ENCODE data around the gene HMOX1.

HMOX1 gene

DNA sequence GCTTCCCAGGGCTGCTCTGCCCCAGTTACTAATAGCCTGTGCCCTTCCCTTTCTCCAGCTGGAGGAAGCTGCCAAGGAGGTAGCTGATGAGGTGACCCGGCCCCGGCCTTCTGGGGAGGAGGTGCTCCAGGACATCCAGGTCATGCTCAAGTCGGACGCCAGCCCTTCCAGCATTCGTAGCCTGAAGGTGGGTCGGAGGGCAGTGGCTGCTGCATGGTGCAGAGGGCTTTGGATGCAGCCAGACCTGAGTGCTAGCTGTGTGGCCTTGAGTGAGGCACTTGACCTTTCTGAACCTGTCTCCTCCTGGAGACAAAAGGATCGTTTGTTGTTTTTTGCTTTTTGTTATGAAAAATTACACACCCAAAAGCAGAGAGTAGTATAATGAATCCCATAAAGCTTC lies 22.5 kb downstream of the HMOX1 start:
- peaks cover 19% of the 10 kb centered on the region for H3K4me1 Mint-ChIP-seq
- peaks cover 27% of the 10 kb centered on the region for H3K36me3 Mint-ChIP-seq
- no peaks in the 10 kb centered on the region for H3K9me3 Mint-ChIP-seq
- no peaks in the 10 kb centered on the region for H3K27me3 Mint-ChIP-seq
- no peak overlapping the region for H3K4me3 Mint-ChIP-seq
- no peak overlapping the region for H3K27ac Mint-ChIP-seq

- Mint-ChIP-seq H3K27me3 (no peaks in the 10 kb centered on the region), H3K27ac (no peak overlapping the region), H3K4me1 (peaks cover 19% of the 10 kb centered on the region), H3K9me3 (no peaks in the 10 kb centered on the region), H3K36me3 (peaks cover 27% of the 10 kb centered on the region), H3K4me3 (no peak overlapping the region)
These were observed 23.3 kb downstream of the HMOX1 start for GRCh38 chr22:35404176-35404575.

DNA sequence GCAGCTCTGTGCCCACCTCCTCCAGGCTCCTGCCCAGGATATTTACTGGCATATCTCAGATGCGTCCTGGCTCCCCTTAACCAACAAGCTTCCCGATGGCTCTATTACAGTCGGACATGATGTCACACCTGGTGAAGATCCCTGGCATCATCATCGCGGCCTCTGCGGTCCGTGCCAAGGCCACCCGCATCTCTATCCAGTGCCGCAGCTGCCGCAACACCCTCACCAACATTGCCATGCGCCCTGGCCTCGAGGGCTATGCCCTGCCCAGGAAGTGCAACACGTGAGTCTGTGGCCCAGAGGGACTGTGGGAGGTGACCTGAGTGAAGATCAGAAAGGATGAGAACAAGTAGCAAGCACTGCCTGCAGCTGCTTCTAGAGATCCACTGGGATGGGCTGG lies 25.5 kb downstream of the HMOX1 start:
- no peak overlapping the region for H3K27ac Mint-ChIP-seq
- peaks cover 32% of the 10 kb centered on the region for H3K36me3 Mint-ChIP-seq
- H3K4me1 Mint-ChIP-seq = peaks cover 9% of the 10 kb centered on the region
- H3K9me3 Mint-ChIP-seq = no peaks in the 10 kb centered on the region
- H3K27me3 Mint-ChIP-seq = no peaks in the 10 kb centered on the region
- no peak overlapping the region for H3K4me3 Mint-ChIP-seq

DNA sequence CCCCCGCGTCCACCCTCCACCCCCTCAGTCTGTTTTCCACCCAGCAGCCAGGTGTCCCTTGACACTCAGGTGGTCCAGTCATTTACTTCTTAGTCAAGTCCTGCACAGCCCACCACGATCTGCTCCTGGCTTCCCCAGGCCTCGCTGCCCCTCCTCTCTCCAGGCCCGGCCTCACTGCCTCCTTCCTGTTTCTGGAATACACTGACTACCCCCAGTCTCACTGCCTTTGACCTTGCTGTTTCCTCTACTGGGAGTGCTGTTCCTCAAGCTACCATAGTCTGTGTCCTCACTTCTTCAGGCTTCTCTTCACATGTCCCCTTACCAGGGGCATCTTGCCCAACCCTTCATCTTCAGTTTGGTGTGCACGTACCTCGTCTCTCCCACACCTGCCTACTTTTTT lies 26.5 kb downstream of the HMOX1 start:
- Mint-ChIP-seq H3K4me3 (no peak overlapping the region), H3K27ac (peak overlapping the region; percentile 37), H3K27me3 (no peaks in the 10 kb centered on the region), H3K9me3 (no peaks in the 10 kb centered on the region), H3K4me1 (peaks cover 10% of the 10 kb centered on the region), H3K36me3 (peaks cover 35% of the 10 kb centered on the region)

DNA sequence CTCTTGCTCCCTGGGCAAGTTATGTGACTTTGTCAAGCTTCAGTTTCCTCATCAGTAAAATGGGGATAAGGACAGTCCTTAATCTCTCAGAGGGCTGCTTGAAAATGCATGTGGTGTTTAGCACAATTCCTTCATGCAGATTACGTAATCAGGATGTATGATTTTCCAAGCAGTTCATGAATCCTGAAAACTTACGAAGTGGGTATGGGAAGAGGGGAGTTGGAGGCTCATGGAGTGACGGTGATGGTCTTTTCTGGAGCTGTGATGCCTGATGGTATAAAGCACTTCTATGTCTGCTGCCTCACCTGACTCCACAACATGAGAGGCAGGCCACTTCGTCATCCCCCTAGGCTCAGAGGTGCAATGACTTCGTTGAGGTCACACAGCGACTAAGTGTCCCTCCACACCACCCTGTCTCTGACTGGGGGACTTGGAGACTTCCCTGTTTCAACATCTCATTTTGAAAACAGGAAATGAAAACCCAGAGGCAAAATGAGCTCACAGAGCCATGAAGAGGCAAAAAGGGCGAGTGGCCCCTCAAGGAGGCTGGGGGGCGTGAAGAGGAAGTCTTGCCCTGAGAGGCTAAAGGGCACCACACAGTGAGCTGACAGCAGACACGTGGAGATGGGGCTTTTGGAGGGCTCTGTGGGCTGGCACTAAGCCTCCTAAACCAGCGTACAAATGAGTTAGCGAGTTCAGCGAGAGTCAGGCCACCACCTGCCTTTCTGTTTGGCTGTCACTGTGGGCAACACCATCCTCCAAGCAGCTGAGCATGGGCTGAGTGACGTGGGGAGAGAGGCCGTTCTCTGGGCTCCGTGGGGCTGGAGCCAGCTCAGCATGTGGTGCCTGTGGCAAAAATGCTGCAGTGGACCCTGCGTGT lies 29.1 kb downstream of the HMOX1 start:
- no peak overlapping the region for H3K27ac Mint-ChIP-seq
- peaks cover 36% of the 10 kb centered on the region for H3K36me3 Mint-ChIP-seq
- H3K27me3 Mint-ChIP-seq = no peaks in the 10 kb centered on the region
- H3K9me3 Mint-ChIP-seq = no peaks in the 10 kb centered on the region
- peaks cover 10% of the 10 kb centered on the region for H3K4me1 Mint-ChIP-seq
- H3K4me3 Mint-ChIP-seq = no peak overlapping the region

- H3K4me1 Mint-ChIP-seq = peaks cover 10% of the 10 kb centered on the region
- no peak overlapping the region for H3K27ac Mint-ChIP-seq
- no peak overlapping the region for H3K4me3 Mint-ChIP-seq
- H3K36me3 Mint-ChIP-seq = peaks cover 37% of the 10 kb centered on the region
- H3K9me3 Mint-ChIP-seq = no peaks in the 10 kb centered on the region
- no peaks in the 10 kb centered on the region for H3K27me3 Mint-ChIP-seq
These were observed 29.8 kb downstream of the HMOX1 start for GRCh38 chr22:35410663-35411034.

DNA sequence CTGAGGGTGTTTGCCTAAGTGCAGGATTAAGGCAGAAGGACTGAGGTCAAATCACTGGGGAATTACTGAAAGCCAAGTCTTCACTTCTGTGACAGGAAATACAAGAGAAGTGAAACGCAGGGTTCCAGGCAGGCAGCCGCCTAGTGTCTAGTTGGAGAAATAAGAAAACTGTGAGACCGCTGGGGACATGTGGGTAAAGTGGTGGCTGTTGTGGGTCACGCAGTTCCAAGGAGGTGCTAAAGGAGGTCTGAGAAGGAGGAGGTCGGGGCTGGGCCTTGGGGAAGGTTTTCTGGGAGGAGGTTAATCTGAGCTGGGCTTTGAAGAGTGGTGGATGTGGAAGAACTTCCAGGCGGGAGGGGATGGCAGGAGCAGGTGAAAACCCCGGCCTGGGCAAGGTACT lies 30.2 kb downstream of the HMOX1 start:
- Mint-ChIP-seq H3K4me3 (no peak overlapping the region), H3K36me3 (peaks cover 38% of the 10 kb centered on the region), H3K27me3 (no peaks in the 10 kb centered on the region), H3K27ac (peak overlapping the region; percentile 62), H3K4me1 (peaks cover 10% of the 10 kb centered on the region), H3K9me3 (no peaks in the 10 kb centered on the region)

DNA sequence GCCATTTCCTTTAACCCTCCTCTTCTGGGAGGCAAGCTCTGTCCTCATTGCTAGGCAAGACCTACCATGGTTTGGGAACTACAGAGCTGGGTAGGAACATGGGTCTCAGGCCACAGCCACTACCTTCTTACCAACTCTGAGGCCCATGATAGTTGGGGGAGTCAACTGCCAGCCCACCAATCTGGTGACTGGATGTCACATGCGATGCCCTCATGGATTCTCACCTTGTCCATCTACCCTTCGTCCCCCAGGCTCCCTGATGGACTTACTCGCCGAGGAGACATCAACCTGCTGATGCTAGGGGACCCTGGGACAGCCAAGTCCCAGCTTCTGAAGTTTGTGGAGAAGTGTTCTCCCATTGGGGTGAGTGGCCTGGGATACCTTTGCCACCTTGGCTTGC lies 32.7 kb downstream of the HMOX1 start:
- H3K9me3 Mint-ChIP-seq = no peaks in the 10 kb centered on the region
- H3K4me3 Mint-ChIP-seq = no peak overlapping the region
- no peaks in the 10 kb centered on the region for H3K27me3 Mint-ChIP-seq
- H3K36me3 Mint-ChIP-seq = peaks cover 27% of the 10 kb centered on the region
- H3K27ac Mint-ChIP-seq = no peak overlapping the region
- H3K4me1 Mint-ChIP-seq = peaks cover 4% of the 10 kb centered on the region

DNA sequence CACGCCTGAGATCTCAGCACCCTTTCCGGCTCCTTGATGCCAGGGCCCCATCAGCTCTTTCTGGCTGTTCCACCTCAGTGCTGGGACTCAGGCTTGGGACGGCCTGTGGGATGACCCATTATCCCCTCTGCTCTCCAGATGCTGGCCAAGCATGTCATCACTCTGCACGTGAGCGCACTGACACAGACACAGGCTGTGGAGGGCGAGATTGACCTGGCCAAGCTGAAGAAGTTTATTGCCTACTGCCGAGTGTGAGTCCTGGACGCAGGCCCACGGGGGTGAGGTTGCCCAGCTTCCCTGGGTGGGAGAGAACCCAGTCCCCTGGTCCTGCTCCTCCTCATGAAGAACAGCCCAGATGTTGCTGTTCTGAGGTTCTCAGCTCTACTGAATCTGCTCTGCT lies 36.7 kb downstream of the HMOX1 start:
- H3K36me3 Mint-ChIP-seq = peaks cover 13% of the 10 kb centered on the region
- no peak overlapping the region for H3K4me3 Mint-ChIP-seq
- no peaks in the 10 kb centered on the region for H3K27me3 Mint-ChIP-seq
- no peaks in the 10 kb centered on the region for H3K4me1 Mint-ChIP-seq
- no peaks in the 10 kb centered on the region for H3K9me3 Mint-ChIP-seq
- no peak overlapping the region for H3K27ac Mint-ChIP-seq

DNA sequence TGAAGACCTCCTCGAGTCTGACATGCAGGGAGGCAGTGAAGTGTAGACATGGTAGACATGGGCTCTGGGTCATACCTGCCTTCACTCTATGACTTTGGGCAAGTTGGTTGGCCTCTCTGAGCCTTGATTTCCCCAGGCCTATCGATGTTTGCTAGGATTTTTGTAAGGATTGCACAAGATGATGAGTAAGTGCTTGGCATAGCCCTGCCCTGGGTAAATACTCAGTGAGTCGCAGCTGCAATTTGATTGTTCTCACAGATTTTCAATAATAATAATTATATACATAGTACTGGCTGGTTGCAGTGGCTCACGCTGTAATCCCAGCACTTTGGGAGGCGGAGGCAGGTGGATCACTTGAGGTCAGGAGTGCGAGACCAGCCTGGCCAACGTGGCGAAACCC lies 37.2 kb downstream of the HMOX1 start:
- no peak overlapping the region for H3K27ac Mint-ChIP-seq
- H3K4me1 Mint-ChIP-seq = no peaks in the 10 kb centered on the region
- H3K36me3 Mint-ChIP-seq = peaks cover 13% of the 10 kb centered on the region
- no peaks in the 10 kb centered on the region for H3K27me3 Mint-ChIP-seq
- H3K4me3 Mint-ChIP-seq = no peak overlapping the region
- no peaks in the 10 kb centered on the region for H3K9me3 Mint-ChIP-seq

- H3K36me3 Mint-ChIP-seq = peaks cover 13% of the 10 kb centered on the region
- H3K27ac Mint-ChIP-seq = no peak overlapping the region
- H3K27me3 Mint-ChIP-seq = no peaks in the 10 kb centered on the region
These were observed 37.8 kb downstream of the HMOX1 start for GRCh38 chr22:35418731-35419130.

DNA sequence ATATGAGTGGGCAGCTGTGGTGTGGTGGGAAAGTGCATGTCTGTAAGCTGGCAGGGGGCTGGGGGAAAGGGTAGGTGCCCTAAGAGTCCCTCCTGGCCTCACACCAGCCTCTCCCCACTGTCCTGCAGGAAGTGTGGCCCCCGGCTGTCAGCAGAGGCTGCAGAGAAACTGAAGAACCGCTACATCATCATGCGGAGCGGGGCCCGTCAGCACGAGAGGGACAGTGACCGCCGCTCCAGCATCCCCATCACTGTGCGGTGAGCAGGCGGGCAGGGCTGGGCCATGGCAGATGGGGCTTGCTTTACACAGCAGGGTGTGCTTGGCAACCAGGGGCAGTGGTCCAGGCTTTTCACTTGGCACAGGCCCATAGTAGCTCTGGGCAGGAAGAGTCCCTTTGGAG lies 38.9 kb downstream of the HMOX1 start:
- peaks cover 1% of the 10 kb centered on the region for H3K4me1 Mint-ChIP-seq
- no peaks in the 10 kb centered on the region for H3K27me3 Mint-ChIP-seq
- peaks cover 15% of the 10 kb centered on the region for H3K36me3 Mint-ChIP-seq
- H3K4me3 Mint-ChIP-seq = no peak overlapping the region
- H3K27ac Mint-ChIP-seq = no peak overlapping the region
- H3K9me3 Mint-ChIP-seq = no peaks in the 10 kb centered on the region

More at GRCh38 chr22:35418731-35419130, 37.8 kb downstream of the HMOX1 start:
- no peak overlapping the region for H3K4me3 Mint-ChIP-seq
- no peaks in the 10 kb centered on the region for H3K9me3 Mint-ChIP-seq
- H3K4me1 Mint-ChIP-seq = no peaks in the 10 kb centered on the region

- Mint-ChIP-seq H3K27me3 (no peaks in the 10 kb centered on the region), H3K4me1 (peaks cover 3% of the 10 kb centered on the region), H3K27ac (no peak overlapping the region), H3K9me3 (no peaks in the 10 kb centered on the region), H3K36me3 (peaks cover 12% of the 10 kb centered on the region), H3K4me3 (no peak overlapping the region)
These were observed 40.2 kb downstream of the HMOX1 start for GRCh38 chr22:35421121-35421520.

GRCh38 chr22:35422145-35422544 lies 41.2 kb downstream of the HMOX1 start:
- H3K36me3 Mint-ChIP-seq = peaks cover 9% of the 10 kb centered on the region
- H3K9me3 Mint-ChIP-seq = no peaks in the 10 kb centered on the region
- H3K27ac Mint-ChIP-seq = peak overlapping the region; percentile 65
- H3K4me3 Mint-ChIP-seq = no peak overlapping the region
- peaks cover 3% of the 10 kb centered on the region for H3K4me1 Mint-ChIP-seq
- no peaks in the 10 kb centered on the region for H3K27me3 Mint-ChIP-seq

GRCh38 chr22:35422936-35423335 lies 42.0 kb downstream of the HMOX1 start:
- Mint-ChIP-seq H3K36me3 (peaks cover 9% of the 10 kb centered on the region), H3K4me1 (peaks cover 3% of the 10 kb centered on the region), H3K27me3 (no peaks in the 10 kb centered on the region), H3K27ac (peak overlapping the region; percentile 39), H3K4me3 (no peak overlapping the region), H3K9me3 (no peaks in the 10 kb centered on the region)

DNA sequence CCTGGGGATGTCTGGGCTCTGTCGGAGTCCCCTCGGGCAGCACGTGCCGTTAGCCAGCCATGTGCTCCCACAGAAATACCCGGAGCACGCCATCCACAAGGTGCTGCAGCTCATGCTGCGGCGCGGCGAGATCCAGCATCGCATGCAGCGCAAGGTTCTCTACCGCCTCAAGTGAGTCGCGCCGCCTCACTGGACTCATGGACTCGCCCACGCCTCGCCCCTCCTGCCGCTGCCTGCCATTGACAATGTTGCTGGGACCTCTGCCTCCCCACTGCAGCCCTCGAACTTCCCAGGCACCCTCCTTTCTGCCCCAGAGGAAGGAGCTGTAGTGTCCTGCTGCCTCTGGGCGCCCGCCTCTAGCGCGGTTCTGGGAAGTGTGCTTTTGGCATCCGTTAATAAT lies 43.2 kb downstream of the HMOX1 start:
- no peak overlapping the region for H3K27ac Mint-ChIP-seq
- H3K4me3 Mint-ChIP-seq = no peak overlapping the region
- peaks cover 3% of the 10 kb centered on the region for H3K4me1 Mint-ChIP-seq
- no peaks in the 10 kb centered on the region for H3K27me3 Mint-ChIP-seq
- H3K9me3 Mint-ChIP-seq = no peaks in the 10 kb centered on the region
- peaks cover 9% of the 10 kb centered on the region for H3K36me3 Mint-ChIP-seq

DNA sequence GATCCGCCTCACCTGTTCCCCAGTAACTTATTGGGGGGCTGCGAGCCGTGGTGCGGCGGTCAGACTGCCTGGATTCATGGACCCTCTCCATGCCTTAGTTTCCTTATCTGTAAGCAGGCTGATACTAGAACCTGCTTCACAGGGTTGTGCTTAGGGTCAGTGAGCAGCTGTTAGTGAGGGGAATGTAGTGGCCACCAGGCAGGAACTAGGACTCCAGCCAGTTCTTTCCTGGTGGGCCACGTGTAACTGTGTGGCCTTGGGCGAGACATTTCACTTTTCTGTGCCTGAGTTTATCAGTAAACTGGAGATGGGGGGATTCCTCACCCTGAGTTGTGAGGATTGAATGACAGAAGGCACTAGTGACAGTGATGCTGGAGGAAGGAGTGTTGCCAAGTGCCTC lies 43.9 kb downstream of the HMOX1 start:
- Mint-ChIP-seq H3K4me1 (peaks cover 3% of the 10 kb centered on the region), H3K36me3 (peaks cover 9% of the 10 kb centered on the region), H3K27ac (peak overlapping the region; percentile 46), H3K27me3 (no peaks in the 10 kb centered on the region), H3K9me3 (no peaks in the 10 kb centered on the region), H3K4me3 (no peak overlapping the region)

Data from activated naive CD4-positive, alpha-beta T cell treated with anti-CD3 and anti-CD28 coated beads, Interleukin-2, amount 50 U/mL, for 24 hours (primary cell).